Hypothalamus (tissue), 51 donors: ENCODE measurements around the gene ST3GAL5.

Experiments used
- DNase-seq, 51 donors: peaks; one replicate each; lab custom pipeline; 2025; lab: John Stamatoyannopoulos, UW

Gene ST3GAL5

GRCh38 chr2:85794491-85795121 is 94.2 kb downstream of the ST3GAL5 start:
- DNase-seq, result peak in 33 of 51 donors; percentile 16 to 82 (median 44)

- peak in 3 of 51 donors; percentile 33 to 82 (median 62) for DNase-seq
Observed at GRCh38 chr2:85794038-85794441, 94.8 kb downstream of the ST3GAL5 start.

- DNase-seq, result no peak
Observed at GRCh38 chr2:85793584-85793983, 95.2 kb downstream of the ST3GAL5 start.

GRCh38 chr2:85792783-85793441 is 95.9 kb downstream of the ST3GAL5 start:
- DNase-seq, result no peak

- no peak for DNase-seq
Observed at GRCh38 chr2:85791704-85792565, 96.9 kb downstream of the ST3GAL5 start.

- DNase-seq, result peak in 6 of 51 donors; percentile 13 to 33 (median 21)
Observed at GRCh38 chr2:85790499-85791188, 98.1 kb downstream of the ST3GAL5 start.

DNA sequence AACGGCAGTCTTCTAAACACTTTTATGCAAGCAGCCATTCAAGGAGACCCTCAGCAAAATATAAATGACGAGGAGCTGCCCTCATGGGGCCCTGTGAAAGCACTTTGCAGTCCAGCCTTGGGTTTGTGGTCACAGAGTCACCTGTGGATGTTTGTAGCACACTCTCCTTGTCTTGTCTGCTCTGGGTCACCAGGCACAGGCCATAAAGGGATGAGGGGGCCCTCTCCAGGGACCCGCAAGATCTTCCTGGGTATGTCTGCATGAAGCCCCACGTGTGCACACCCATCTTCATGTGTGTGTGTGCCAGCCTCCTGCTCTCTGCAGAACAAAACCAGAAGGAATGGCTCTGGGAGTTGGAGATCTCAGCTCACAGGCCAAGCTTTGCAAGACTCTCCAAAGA is 98.8 kb downstream of the ST3GAL5 start:
- no peak for DNase-seq

DNA sequence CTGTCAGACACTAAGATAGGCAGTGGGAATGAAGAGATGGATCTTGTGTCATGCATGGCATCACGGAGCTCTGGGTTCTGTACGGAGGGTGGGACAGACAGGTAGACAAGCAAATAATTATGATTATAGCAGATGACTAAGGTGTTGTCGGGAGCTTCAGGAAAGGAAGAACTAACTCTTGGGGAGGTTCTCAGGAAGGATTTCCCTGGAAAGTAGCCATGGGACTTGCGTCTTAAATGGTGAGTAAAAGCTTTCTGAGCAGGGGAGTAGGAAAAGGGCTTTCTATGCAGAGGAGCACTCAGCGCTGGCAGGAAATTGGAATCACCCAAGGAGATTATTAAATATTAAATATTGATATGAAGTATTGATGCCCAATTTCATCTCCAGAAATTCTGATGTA is 99.5 kb downstream of the ST3GAL5 start:
- no peak for DNase-seq

- DNase-seq, result no peak
Observed at GRCh38 chr2:85788603-85789002, 100.2 kb downstream of the ST3GAL5 start.

DNA sequence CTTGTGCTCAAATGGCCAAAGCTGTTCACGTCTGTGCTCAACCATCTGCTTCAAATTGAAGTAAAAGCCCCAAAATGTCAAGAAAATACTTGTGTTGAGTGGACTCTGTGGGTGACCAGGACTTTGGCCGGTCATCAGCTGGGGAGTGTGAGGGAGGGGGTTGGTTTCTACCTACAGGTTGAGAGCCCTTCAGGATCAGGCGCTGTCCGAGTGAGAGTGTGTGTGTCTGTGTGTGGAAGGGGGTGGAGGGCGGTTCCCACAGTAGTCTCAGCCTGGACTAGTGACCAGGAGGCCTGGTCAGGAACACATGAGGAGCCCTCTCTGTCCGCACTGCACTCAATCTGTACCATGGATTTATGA is 100.8 kb downstream of the ST3GAL5 start:
- DNase-seq, result no peak

- DNase-seq, result no peak
Observed at GRCh38 chr2:85787282-85787980, 101.4 kb downstream of the ST3GAL5 start.
